Erythroblast (primary cell): ENCODE data around the gene SOX3.

ENCODE experiments used
- GATA1 ChIP-seq: IDR thresholded peaks from 2 replicates; pipeline ENCODE4 v1.6.1; 2011; ENCODE audit warnings: low read depth, mild to moderate bottlenecking, control low read depth, low read length, moderate library complexity
- POLR2A ChIP-seq: IDR thresholded peaks from 2 replicates; pipeline ENCODE4 v1.6.1; 2011; ENCODE audit warnings: mild to moderate bottlenecking, low read length

GRCh38 chrX:140503238-140503601 is 1.6 kb downstream of the SOX3 start:
- TF ChIP-seq POLR2A = no peak
- no peak for TF ChIP-seq GATA1
